Naive B cell (primary cell): ENCODE data around the gene NCK1. TPM values are rescaled to one million over a fixed set of nuclear protein-coding genes. Genes with fewer than 3 reads are reported as not detected.

Source experiments
- ATAC-seq, 2 donors: fragments of 150-1000 bp; cut with Tn5 transposase; 2 replicates each; pipeline ENCODE4 v1.10.0; 2021; ENCODE audit warnings: low read depth in 2 of 2, mild to moderate bottlenecking in 2 of 2, moderate library complexity in 2 of 2
- DNase-seq: peaks from one replicate; pipeline ENCODE4 v3.0.0; 2022
- H3K27ac Mint-ChIP-seq, 6 donors: one replicate each; pipeline ENCODE4 v1.8.0; 2020 to 2022; ENCODE audit warnings: mild to moderate bottlenecking in 6 of 6, mixed read lengths in 6 of 6, moderate library complexity in 5 of 6, inconsistent platforms in 2 of 6
- H3K27me3 Mint-ChIP-seq, 3 donors: one replicate each; pipeline ENCODE4 v1.8.0; 2021 to 2022; ENCODE audit warnings: mixed read lengths in 3 of 3, mild to moderate bottlenecking in 1 of 3
- H3K36me3 Mint-ChIP-seq, 2 donors: one replicate each; pipeline ENCODE4 v1.8.0; 2020 to 2022; ENCODE audit warnings: mixed read lengths in 2 of 2, inconsistent platforms in 1 of 2, mild to moderate bottlenecking in 1 of 2
- H3K4me1 Mint-ChIP-seq, 3 donors: one replicate each; pipeline ENCODE4 v1.8.0; 2020 to 2022; ENCODE audit warnings: mixed read lengths in 3 of 3, inconsistent platforms in 1 of 3, mild to moderate bottlenecking in 1 of 3, moderate library complexity in 1 of 3
- H3K4me3 Mint-ChIP-seq, 8 donors: one replicate each; pipeline ENCODE4 v1.8.0; 2020 to 2022; ENCODE audit warnings: mild to moderate bottlenecking in 8 of 8, mixed read lengths in 8 of 8, moderate library complexity in 8 of 8, inconsistent platforms in 2 of 8
- H3K9me3 Mint-ChIP-seq, 7 donors: one replicate each; pipeline ENCODE4 v1.8.0; 2020 to 2022; ENCODE audit warnings: mixed read lengths in 7 of 7, mild to moderate bottlenecking in 5 of 7, inconsistent platforms in 2 of 7, moderate library complexity in 1 of 7
- polyA plus RNA-seq, 6 donors: library from polyadenylated mRNA; unstranded; fragments of 300-500 nt; fragmentation: Illumina TruSeq; gene quantifications; one replicate each; pipeline ENCODE4 v1.2.3, GENCODE V29; 2021; ENCODE audit warnings: low read depth in 6 of 6

NCK1 gene
- polyA plus RNA-seq, 6 donors from 2014 or later = 40.2 to 48.7 (median 42.6) TPM

DNA sequence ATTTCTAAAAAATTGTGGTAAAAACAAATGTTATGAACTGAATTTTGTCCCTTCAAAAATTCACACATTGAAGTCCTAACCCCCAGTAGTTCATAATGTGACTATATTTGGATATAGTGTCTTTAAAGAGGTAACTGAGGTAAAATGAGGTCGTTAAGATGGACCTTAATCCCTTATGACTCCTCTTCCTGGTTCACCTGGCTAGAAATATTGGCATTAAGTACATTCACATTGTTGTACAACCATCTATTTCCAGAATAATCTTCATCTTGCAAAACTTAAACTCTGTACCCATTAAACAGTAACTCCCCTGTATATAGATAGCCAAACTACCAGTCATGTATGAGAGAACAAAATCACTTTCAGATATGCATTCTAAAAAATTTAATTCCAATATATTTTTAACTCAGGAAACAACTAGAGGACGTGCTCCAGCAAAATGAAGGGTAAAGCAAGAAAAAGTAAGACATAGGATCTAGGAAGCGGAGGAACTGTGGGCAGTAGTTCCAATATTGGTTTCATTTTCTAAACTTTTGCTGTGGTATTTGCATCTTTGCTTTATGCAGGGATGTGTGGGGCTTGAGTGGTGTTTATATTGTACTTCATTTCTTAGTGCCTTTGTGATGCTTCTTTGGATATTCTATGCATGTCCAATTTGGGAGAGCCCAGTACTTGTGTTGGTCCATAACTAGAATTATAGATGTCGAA, 59.0 kb downstream of the NCK1 start:
- no peak for ATAC-seq
- H3K9me3 Mint-ChIP-seq = no peaks in the 10 kb centered on the region
- peak overlapping the region in 4 of 6 donors; percentile 28 to 80 (median 54) for H3K27ac Mint-ChIP-seq
- H3K36me3 Mint-ChIP-seq = peaks cover 0 to 7% of the 10 kb centered on the region in 2 donors
- DNase-seq = no peak
- H3K4me1 Mint-ChIP-seq = peaks cover 55 to 63% (median 61%) of the 10 kb centered on the region in 3 donors
- peak overlapping the region in 1 of 8 donors; percentile 1 for H3K4me3 Mint-ChIP-seq
- no peaks in the 10 kb centered on the region for H3K27me3 Mint-ChIP-seq

DNA sequence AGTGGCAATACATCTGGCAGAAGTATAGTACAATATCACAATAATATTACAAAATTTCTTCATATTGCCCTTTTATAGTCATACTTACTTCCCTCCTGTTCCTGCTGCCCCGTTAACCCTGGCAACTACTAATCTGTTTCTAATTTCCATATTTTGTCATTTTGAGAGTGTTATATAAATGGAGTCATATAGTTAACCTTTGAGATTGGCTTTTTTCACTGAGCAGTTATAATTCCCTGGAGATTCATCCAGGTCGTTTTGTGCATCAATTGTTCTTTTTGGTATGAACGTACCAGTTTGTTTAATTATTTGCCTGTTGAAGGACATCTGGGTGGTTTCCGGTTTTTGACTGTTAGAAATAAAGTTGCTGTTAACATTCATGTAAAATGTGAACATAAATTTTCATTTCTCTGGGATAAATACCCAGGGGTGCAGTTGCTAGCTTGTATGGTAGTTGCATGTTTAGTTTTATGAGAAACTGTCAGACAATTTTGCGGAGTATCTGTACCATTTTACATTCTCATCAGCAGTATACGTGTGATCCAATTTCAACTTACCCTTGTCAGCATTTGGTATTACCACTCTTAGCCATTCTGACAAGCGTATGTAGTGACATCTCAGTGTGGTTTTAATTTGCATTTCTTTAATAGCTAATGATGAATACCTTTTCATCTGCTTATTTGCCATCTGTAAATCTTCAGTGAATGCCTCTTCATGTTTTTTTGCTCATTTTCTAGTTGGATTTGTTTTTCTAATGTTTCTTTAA, 63.6 kb downstream of the NCK1 start:
- Mint-ChIP-seq H3K27me3 (no peaks in the 10 kb centered on the region), H3K4me3 (no peak overlapping the region), H3K27ac (peak overlapping the region in 2 of 6 donors; percentile 4 to 13), H3K4me1 (peaks cover 28 to 51% (median 44%) of the 10 kb centered on the region in 3 donors), H3K9me3 (no peaks in the 10 kb centered on the region), H3K36me3 (peaks cover 5 to 20% of the 10 kb centered on the region in 2 donors)
- ATAC-seq (no peak), DNase-seq (no peak)

DNA sequence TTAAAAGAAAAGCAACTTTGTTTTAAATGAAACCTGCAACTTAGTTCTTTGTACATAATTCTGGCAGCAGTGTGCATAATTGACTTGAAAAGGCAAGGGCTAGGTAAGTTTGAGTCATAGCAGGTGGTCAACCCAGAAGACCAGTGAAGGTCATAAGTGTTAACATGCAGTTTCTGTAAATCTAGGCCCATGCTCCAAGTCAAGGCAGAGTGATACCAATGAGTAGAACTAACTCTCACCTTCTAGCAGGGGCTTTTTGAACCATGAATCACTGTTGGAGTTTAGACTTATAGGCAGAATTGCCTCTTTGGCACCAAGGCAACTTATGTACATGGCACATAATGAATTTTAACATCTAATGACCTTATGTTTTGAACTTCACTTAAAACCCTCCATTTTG, 66.2 kb downstream of the NCK1 start:
- DNase-seq (no peak), ATAC-seq (no peak)
- no peaks in the 10 kb centered on the region for H3K27me3 Mint-ChIP-seq
- H3K27ac Mint-ChIP-seq = no peak overlapping the region
- H3K4me3 Mint-ChIP-seq = peak overlapping the region in 1 of 8 donors; percentile 25
- no peaks in the 10 kb centered on the region for H3K9me3 Mint-ChIP-seq
- H3K4me1 Mint-ChIP-seq = peaks cover 37 to 54% (median 41%) of the 10 kb centered on the region in 3 donors
- peaks cover 5 to 13% of the 10 kb centered on the region in 2 donors for H3K36me3 Mint-ChIP-seq

GRCh38 chr3:136929977-136930670, 68.1 kb downstream of the NCK1 start:
- Mint-ChIP-seq H3K27ac (peak overlapping the region in 5 of 6 donors; percentile 2 to 80 (median 47)), H3K36me3 (peaks cover 12 to 20% of the 10 kb centered on the region in 2 donors), H3K4me1 (peaks cover 39 to 51% (median 44%) of the 10 kb centered on the region in 3 donors), H3K9me3 (no peaks in the 10 kb centered on the region), H3K4me3 (no peak overlapping the region), H3K27me3 (no peaks in the 10 kb centered on the region)
- DNase-seq (no peak), ATAC-seq (no peak)

DNA sequence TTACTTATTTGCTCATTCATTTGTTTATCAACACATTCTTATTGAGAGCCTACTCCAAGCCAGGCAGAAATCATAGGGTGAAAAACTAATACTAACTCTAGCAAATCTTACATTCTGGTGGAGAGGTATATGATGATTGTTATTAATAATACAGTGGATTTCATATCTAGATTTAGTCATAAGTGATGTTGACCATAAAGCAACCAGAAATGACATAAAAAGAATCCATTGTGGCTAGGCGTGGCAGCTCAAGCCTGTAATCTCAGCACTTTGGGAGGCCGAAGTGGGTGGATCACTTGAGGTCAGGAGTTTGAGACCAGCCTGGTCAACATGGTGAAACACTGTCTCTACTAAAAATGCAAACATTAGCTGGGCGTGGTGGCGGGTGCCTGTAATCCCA, 69.6 kb downstream of the NCK1 start:
- Mint-ChIP-seq H3K27ac (peak overlapping the region in 5 of 6 donors; percentile 18 to 92 (median 83)), H3K9me3 (peaks cover 0 to 2% (median 0%) of the 10 kb centered on the region in 7 donors), H3K4me1 (peaks cover 37 to 49% (median 48%) of the 10 kb centered on the region in 3 donors), H3K36me3 (peaks cover 19 to 20% of the 10 kb centered on the region in 2 donors), H3K27me3 (no peaks in the 10 kb centered on the region), H3K4me3 (peak overlapping the region in 6 of 8 donors; percentile 5 to 66 (median 26))
- DNase-seq (no peak), ATAC-seq (no peak)

GRCh38 chr3:136932523-136932922, 70.5 kb downstream of the NCK1 start:
- Mint-ChIP-seq H3K4me3 (peak overlapping the region in 5 of 8 donors; percentile 17 to 68 (median 44)), H3K4me1 (peaks cover 35 to 49% (median 48%) of the 10 kb centered on the region in 3 donors), H3K36me3 (peaks cover 20 to 22% of the 10 kb centered on the region in 2 donors), H3K27ac (peak overlapping the region; percentile 78 to 97 (median 89)), H3K9me3 (peaks cover 0 to 7% (median 0%) of the 10 kb centered on the region in 7 donors), H3K27me3 (no peaks in the 10 kb centered on the region)
- DNase-seq = no peak
- peak; percentile 79 to 89 for ATAC-seq

GRCh38 chr3:136932978-136933772, 71.2 kb downstream of the NCK1 start:
- peak overlapping the region in 6 of 8 donors; percentile 22 to 74 (median 48) for H3K4me3 Mint-ChIP-seq
- peaks cover 0 to 7% (median 0%) of the 10 kb centered on the region in 7 donors for H3K9me3 Mint-ChIP-seq

DNA sequence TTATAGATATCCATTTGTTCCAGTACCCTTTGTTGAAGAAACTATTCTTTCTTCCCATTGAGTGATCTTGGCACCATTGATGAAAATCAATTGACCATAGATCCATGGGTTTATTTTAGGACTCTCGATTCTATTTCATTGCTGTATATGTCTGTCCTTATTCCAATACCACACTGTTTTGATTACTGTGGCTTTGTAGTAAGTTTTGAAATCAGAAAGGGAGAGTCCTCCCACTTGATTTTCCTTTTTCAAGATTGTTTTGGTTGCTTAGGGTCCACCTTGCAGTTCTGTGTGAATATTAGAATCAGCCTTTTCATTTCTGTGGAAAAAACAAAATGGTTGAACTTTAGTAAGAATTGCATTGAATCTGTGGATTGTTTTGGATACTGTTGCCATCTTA, 75.2 kb downstream of the NCK1 start:
- no peak overlapping the region for H3K4me3 Mint-ChIP-seq
- H3K4me1 Mint-ChIP-seq = peaks cover 50 to 76% (median 63%) of the 10 kb centered on the region in 3 donors
- no peaks in the 10 kb centered on the region for H3K27me3 Mint-ChIP-seq
- ATAC-seq (no peak), DNase-seq (no peak)
- peaks cover 0 to 7% (median 0%) of the 10 kb centered on the region in 7 donors for H3K9me3 Mint-ChIP-seq
- H3K36me3 Mint-ChIP-seq = peaks cover 7 to 17% of the 10 kb centered on the region in 2 donors
- H3K27ac Mint-ChIP-seq = no peak overlapping the region

More at GRCh38 chr3:136932978-136933772, 71.2 kb downstream of the NCK1 start:
- Mint-ChIP-seq H3K4me1 (peaks cover 42 to 55% (median 51%) of the 10 kb centered on the region in 3 donors), H3K27me3 (no peaks in the 10 kb centered on the region), H3K27ac (peak overlapping the region; percentile 78 to 97 (median 89)), H3K36me3 (peaks cover 15 to 22% of the 10 kb centered on the region in 2 donors)
- DNase-seq (no peak), ATAC-seq (peak; percentile 40 to 48)

- Mint-ChIP-seq H3K36me3 (peaks cover 7 to 17% of the 10 kb centered on the region in 2 donors), H3K9me3 (peaks cover 0 to 7% (median 0%) of the 10 kb centered on the region in 7 donors), H3K4me3 (no peak overlapping the region)
These were observed 75.8 kb downstream of the NCK1 start for GRCh38 chr3:136937851-136938250.

DNA sequence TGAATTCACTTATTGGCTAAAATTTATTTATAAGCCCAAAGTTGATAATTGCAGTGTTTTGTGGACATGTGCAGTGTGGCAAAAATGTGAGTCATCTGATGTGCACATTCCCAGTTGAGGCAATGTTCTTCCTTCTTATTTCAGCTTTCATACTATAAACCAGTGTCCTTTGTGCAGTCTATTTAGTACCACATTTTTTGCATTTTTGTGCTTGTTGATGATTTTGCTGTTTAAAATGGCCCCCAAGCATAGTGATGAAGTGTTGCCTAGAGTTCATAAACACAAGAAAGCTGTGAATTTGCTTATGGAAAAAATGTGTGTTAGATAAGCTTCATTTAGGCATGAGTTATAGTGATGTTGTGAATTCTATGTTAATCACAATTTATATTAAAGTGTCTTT, 76.3 kb downstream of the NCK1 start:
- Mint-ChIP-seq H3K36me3 (peaks cover 7 to 17% of the 10 kb centered on the region in 2 donors), H3K27ac (peak overlapping the region in 1 of 6 donors; percentile 23), H3K27me3 (no peaks in the 10 kb centered on the region), H3K4me1 (peaks cover 48 to 76% (median 63%) of the 10 kb centered on the region in 3 donors), H3K4me3 (no peak overlapping the region), H3K9me3 (peaks cover 0 to 7% (median 0%) of the 10 kb centered on the region in 7 donors)
- ATAC-seq (no peak), DNase-seq (no peak)

More at GRCh38 chr3:136937851-136938250, 75.8 kb downstream of the NCK1 start:
- Mint-ChIP-seq H3K27me3 (no peaks in the 10 kb centered on the region), H3K4me1 (peaks cover 50 to 76% (median 63%) of the 10 kb centered on the region in 3 donors), H3K27ac (peak overlapping the region in 3 of 6 donors; percentile 5 to 65 (median 23))
- no peak for ATAC-seq
- no peak for DNase-seq

- no peak for ATAC-seq
- Mint-ChIP-seq H3K4me1 (peaks cover 49 to 66% (median 61%) of the 10 kb centered on the region in 3 donors), H3K27me3 (no peaks in the 10 kb centered on the region), H3K9me3 (peaks cover 0 to 7% (median 0%) of the 10 kb centered on the region in 7 donors), H3K36me3 (peaks cover 11 to 19% of the 10 kb centered on the region in 2 donors), H3K27ac (peak overlapping the region in 4 of 6 donors; percentile 8 to 94 (median 69)), H3K4me3 (peak overlapping the region in 1 of 8 donors; percentile 59)
- no peak for DNase-seq
These were observed 77.5 kb downstream of the NCK1 start for GRCh38 chr3:136939489-136939888.

- Mint-ChIP-seq H3K4me1 (peaks cover 47 to 65% (median 59%) of the 10 kb centered on the region in 3 donors), H3K27me3 (no peaks in the 10 kb centered on the region), H3K27ac (peak overlapping the region in 3 of 6 donors; percentile 58 to 79 (median 60)), H3K4me3 (no peak overlapping the region), H3K36me3 (peaks cover 20 to 21% of the 10 kb centered on the region in 2 donors), H3K9me3 (no peaks in the 10 kb centered on the region)
- ATAC-seq = no peak
- no peak for DNase-seq
These were observed 80.8 kb downstream of the NCK1 start for GRCh38 chr3:136942803-136943202.
